ENCODE data around the gene CXCL3. TPM values are rescaled to one million over a fixed set of nuclear protein-coding genes. Genes with fewer than 3 reads are reported as not detected.

CXCL3 gene
- total RNA-seq, 2 donors from 2014 or later = 1.4 to 4.8 TPM

DNA sequence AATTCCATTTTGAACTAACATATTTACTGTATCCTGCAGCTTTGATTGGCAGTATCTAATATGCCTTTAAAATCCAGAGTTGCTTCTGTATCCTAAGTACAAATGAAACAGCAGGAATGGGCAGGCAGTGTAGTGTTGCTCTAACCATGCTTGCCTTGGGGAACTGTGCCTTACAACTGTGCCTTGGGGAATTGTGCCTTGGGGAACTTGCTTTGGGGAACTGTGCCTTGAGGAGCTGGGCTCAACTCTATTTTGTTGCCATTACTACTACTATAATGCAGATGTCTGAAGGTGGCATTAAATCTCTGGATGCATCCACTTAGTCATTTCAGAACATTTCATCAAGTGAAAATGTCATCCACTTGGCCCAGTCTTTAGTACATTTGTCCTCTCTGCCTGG is 6.9 kb downstream of the CXCL3 start:
- TF ChIP-seq POLR2AphosphoS5 (IDR thresholded peaks at IDR 0.05) = no peak
- TF ChIP-seq, protein P1, sequence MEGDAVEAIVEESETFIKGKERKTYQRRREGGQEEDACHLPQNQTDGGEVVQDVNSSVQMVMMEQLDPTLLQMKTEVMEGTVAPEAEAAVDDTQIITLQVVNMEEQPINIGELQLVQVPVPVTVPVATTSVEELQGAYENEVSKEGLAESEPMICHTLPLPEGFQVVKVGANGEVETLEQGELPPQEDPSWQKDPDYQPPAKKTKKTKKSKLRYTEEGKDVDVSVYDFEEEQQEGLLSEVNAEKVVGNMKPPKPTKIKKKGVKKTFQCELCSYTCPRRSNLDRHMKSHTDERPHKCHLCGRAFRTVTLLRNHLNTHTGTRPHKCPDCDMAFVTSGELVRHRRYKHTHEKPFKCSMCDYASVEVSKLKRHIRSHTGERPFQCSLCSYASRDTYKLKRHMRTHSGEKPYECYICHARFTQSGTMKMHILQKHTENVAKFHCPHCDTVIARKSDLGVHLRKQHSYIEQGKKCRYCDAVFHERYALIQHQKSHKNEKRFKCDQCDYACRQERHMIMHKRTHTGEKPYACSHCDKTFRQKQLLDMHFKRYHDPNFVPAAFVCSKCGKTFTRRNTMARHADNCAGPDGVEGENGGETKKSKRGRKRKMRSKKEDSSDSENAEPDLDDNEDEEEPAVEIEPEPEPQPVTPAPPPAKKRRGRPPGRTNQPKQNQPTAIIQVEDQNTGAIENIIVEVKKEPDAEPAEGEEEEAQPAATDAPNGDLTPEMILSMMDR (IDR thresholded peaks at IDR 0.05) = no peak
- no peak for TF ChIP-seq POLR2A (IDR thresholded peaks at IDR 0.05)
- Histone ChIP-seq H3K27me3 (replicated peaks; ENCODE audit: insufficient read depth) (no peaks in the 10 kb centered on the region), H3K4me1 (replicated peaks) (no peaks in the 10 kb centered on the region), H3K9me3 (no peaks in the 10 kb centered on the region), H3K27ac (no peak overlapping the region), H3K4me3 (no peak overlapping the region), H3K36me3 (no peaks in the 10 kb centered on the region)
- no peak for DNase-seq (ENCODE audit: low spot score)
- intact Hi-C loops (cut with DNase I) = no loop called here

DNA sequence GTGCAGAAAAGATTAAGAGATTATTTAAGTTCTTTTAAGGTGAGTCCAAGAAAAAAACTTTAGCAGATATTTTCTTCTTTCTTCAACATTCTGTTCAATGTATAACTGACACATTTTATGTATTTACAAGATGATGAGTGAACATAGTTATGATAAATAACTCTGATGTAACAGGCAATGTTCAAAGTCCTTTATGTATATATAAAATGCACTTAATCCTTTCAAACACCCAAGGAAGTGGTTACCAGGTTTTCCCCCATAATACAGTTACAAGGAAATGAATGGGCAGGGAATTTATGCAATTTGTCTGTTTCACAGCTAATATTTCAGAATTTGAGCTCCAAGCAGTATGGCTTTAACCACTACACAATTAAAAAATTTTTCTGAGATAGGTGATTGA is 8.2 kb downstream of the CXCL3 start:
- Histone ChIP-seq H3K27me3 (replicated peaks; ENCODE audit: insufficient read depth) (no peaks in the 10 kb centered on the region), H3K9me3 (no peaks in the 10 kb centered on the region), H3K4me3 (no peak overlapping the region), H3K4me1 (replicated peaks) (no peaks in the 10 kb centered on the region), H3K36me3 (no peaks in the 10 kb centered on the region), H3K27ac (no peak overlapping the region)
- intact Hi-C loops (cut with DNase I) = no loop called here
- TF ChIP-seq, protein P1 (IDR thresholded peaks at IDR 0.05) = no peak
- TF ChIP-seq POLR2A (IDR thresholded peaks at IDR 0.05) (no peak), POLR2AphosphoS5 (IDR thresholded peaks at IDR 0.05) (no peak)
- DNase-seq (ENCODE audit: low spot score) = no peak

DNA sequence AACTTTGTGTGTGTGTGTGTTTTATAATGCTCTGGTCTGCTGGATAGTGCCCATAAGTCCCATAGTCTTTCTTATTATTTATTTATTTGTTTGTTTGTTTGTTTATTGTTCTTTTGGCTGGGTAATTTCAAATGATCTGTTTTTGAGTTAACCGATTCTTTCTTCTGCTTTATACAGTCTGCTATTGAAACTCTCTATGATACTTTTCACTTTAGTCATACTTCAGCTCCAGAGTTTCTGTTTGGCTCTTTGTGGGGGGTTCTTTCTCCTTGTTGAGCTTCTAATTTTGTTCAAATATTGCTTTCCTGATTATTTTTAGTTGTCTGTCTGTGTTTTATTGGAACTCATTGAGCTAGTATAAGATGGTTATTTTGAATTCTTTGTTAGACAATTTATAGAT is 10.0 kb downstream of the CXCL3 start:
- WGBS = 100% methylated on average over 1 of the region's 1 CpG
- no peaks in the 10 kb centered on the region for H3K36me3 ChIP-seq
- no peak overlapping the region for H3K27ac ChIP-seq
- DNase-seq (ENCODE audit: low spot score) = no peak
- no peak overlapping the region for H3K4me3 ChIP-seq
- no peaks in the 10 kb centered on the region for H3K4me1 ChIP-seq (replicated peaks)
- no peaks in the 10 kb centered on the region for H3K27me3 ChIP-seq (replicated peaks; ENCODE audit: insufficient read depth)
- intact Hi-C loops (cut with DNase I) = no loop called here
- no peaks in the 10 kb centered on the region for H3K9me3 ChIP-seq
- no peak for TF ChIP-seq POLR2AphosphoS5 (IDR thresholded peaks at IDR 0.05)
- TF ChIP-seq, protein P1 (IDR thresholded peaks at IDR 0.05) = no peak
- TF ChIP-seq POLR2A (IDR thresholded peaks at IDR 0.05) = no peak

DNA sequence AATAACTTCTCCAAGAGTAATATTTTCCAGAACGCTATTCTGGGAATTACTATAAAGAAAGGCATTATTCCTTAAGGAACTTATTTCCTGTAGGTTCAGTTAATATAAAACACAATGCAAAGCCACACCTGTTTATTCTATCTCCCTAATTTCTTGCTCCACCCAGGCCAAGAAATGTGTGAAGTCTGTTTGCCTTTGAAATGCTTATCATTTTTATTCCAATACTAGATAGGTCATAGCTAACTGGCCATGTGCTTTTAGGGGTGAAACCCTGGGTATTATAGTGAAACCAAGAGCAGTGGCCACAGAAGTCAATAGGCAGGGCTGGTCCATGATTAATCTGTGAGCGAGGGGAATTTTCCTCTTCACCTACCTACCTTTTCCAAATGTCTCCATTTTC is 14.8 kb downstream of the CXCL3 start:
- no peak overlapping the region for H3K4me3 ChIP-seq
- no peaks in the 10 kb centered on the region for H3K36me3 ChIP-seq
- TF ChIP-seq POLR2AphosphoS5 (IDR thresholded peaks at IDR 0.05) (no peak), POLR2A (IDR thresholded peaks at IDR 0.05) (no peak)
- TF ChIP-seq, protein P1 (IDR thresholded peaks at IDR 0.05) = no peak
- WGBS = 75% methylated on average over 2 of the region's 2 CpGs
- H3K27me3 ChIP-seq (replicated peaks; ENCODE audit: insufficient read depth) = no peaks in the 10 kb centered on the region
- no peaks in the 10 kb centered on the region for H3K9me3 ChIP-seq
- H3K27ac ChIP-seq = no peak overlapping the region
- DNase-seq (ENCODE audit: low spot score) = no peak
- intact Hi-C loops (cut with DNase I) = no loop called here
- no peaks in the 10 kb centered on the region for H3K4me1 ChIP-seq (replicated peaks)

DNA sequence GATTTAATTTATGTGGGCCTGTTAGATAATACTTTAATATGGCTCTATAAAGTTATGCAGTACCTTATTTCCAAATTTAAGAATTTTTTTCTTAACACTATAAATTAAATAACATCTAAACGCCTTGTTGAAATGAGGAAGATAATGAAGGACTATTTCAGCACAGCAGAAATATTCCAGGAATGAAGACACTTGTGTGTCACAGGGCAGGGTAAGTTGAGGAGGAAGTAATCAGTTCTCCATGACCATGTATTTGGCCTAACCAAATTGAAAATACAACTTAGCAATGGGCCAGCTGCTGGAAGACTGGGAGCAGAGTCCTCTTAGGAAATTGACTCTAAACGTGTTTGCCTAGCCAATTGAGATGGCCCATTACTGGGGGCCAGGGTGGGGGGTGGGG is 16.9 kb downstream of the CXCL3 start:
- Histone ChIP-seq H3K27ac (no peak overlapping the region), H3K27me3 (replicated peaks; ENCODE audit: insufficient read depth) (no peaks in the 10 kb centered on the region), H3K36me3 (no peaks in the 10 kb centered on the region), H3K4me1 (replicated peaks) (no peaks in the 10 kb centered on the region), H3K4me3 (no peak overlapping the region), H3K9me3 (no peaks in the 10 kb centered on the region)
- WGBS = 67% methylated on average over 2 of the region's 2 CpGs
- no peak for DNase-seq (ENCODE audit: low spot score)
- intact Hi-C loops (cut with DNase I) = no loop called here
- TF ChIP-seq, protein P1 (IDR thresholded peaks at IDR 0.05) = no peak
- TF ChIP-seq POLR2AphosphoS5 (IDR thresholded peaks at IDR 0.05) (no peak), POLR2A (IDR thresholded peaks at IDR 0.05) (no peak)
